ENCODE measurements around the gene IFFO2.
"Not testable (repeated sequence)": the region's sequence is repeated elsewhere in the genome, so short reads cannot be mapped to it uniquely, and the experiment has no call there.

Gene IFFO2

DNA sequence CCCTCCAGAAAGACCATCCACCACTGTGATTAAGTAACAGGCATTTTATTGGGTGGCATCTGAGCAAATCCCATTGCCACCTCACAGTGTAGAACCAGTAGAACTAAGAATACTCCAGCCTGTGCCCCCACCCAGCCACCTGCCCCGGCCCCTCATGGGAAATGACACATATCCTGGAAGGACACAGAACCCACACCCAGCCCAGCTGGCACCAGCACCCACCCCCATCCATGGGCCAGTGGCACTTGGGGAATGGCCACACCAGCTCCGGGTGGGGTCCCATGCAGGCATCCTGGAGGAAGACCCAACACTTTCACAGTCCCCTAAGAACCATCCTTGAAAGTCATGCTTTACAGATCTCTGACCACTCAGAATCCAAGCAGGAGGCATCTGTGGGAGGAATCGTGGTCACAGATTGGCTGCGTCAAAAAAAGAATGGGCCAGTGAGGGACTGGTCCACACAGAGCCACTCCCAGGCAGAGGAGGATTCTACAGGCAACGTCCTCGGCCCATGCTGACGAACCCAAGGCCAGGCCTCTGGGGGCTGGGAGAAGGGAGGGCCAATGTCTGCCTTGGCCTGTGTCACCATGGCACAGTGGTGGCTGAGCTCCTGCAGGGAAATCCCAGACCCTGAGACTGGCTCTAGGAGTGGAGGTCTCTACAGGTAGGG lies 84.9 kb downstream of the IFFO2 start:
- no peak for DNase-seq

DNA sequence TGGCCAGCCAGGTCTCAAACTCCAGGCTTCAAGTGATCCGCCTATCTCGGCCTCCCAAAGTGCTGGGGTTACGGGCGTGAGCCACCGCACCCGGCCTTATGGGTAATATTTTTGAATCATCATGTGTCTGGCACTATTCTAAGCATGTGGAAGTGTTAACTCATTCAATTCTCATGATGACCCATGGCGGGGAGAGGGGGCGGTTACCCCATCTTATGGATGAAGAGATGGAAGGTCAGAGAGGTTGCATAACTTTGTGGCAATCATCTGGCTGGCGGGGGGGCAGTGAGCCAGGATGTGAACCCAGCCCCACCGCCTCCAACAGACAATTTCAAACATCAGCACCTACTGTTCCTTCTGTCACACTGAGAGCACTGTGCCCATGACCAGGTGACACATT lies 85.5 kb downstream of the IFFO2 start:
- DNase-seq = no peak

DNA sequence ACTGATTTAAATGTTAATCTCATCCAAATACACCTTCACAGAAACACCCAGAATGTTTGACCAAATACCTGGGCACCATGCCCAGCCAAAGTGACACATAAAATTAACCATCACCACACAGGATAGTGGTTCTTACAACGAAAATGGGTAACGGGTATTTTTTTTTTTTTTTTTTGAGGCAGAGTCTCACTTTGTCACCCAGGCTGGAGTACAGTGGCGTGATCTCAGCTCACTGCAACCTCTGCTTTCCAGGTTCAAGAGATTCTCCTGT lies 85.9 kb downstream of the IFFO2 start:
- not testable (repeated sequence) for DNase-seq

DNA sequence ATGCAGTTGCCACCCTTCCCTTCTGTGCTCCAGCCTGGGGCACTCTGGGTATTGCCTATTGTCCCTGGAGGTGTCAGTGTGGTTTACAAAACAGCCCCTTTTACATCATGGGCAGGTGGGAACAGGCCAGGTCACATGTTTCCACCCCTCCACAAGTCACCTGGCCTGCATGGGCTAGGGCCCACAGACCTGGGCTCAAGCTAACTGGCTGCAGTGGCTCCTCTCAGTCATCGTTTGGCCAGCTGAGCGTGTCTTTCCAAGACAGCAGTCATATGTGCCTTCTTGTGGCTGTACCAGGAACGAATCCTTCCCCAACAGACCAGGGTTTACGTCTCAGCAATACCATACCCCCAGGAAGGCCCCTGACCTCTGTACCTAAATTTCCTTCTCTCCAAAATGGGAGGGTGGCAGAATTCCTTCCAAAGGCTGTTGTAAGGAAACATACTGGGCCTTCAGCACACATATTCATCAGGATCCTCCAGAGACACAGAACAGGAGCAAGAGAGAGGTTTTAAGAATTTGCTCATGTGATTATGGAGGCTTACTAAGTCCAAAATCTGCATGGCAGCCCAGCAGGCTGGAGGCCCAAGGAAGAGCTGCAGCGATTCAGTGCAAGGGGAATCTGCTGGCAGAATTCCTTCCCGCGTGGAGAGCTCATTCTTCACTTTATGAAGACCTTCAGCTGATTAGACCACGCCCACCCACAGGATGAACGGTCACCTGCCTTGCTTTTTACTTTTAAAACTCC lies 86.5 kb downstream of the IFFO2 start:
- no peak for DNase-seq

DNA sequence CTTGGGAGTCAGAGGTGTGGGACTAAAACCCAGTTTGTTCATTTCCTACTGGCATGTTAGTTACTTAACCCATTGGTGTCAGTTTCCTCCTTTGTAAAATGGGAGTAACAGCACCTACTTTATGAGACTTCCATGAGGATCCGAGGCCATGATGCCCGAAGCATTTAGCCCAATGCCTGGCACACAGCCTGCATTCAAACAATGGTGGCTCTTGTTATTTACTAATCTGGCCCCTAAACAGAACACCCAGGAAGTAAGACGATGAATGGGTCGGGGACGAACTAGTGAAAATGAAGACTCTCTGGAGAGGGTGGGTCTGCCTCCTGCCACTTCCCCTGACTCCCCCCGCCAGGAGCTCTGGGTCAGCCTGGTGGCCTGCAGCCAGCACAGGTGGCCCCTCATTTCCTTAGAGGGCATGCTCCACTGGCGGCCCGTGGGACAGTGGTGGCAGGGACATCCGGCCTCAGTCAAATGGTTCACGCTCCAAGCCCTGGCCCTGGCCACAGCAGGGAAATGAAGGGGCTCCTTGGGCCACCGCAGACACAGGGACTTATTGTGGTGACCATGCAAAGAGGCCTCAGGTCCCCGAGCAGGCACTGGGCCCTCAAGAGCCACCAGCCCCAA lies 87.6 kb downstream of the IFFO2 start:
- DNase-seq = no peak

DNA sequence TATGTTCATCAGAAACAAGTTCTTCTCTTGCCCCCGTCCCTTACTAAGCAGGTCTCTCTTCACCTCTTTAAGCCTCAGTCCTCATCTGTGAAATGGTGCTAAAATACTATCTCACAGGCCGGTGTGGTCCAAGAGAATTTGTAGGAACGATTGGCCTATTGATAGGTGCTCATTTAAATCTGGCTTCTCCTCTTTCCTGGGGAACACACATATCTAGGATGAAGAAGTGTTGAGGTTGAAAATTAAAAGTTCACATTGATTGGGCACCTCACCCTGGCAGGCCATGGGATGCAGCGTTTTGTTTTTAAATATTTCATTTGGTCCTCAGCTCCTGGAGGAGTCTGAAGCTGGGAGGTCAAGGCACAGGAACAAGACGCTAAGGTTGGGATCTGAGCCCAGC lies 88.1 kb downstream of the IFFO2 start:
- DNase-seq = no peak

DNA sequence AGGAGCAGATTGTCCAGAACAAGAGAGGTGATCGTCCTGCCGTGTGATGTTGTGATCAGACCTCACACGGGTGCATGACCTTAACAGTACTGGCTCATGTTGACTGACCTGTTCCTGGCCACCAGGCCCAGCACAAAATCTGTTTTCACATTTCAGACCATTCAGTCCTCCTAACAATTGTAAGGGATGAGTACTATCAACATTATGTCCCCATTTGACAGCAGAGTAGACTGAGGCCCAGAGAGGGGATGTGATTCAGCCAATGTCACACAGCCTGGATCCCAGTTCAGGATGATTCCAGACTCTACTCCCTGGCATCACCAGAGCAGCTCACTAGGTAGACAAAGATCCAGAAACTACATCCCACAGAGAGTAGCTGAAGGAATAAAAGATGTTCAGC lies 89.6 kb downstream of the IFFO2 start:
- DNase-seq = no peak

DNA sequence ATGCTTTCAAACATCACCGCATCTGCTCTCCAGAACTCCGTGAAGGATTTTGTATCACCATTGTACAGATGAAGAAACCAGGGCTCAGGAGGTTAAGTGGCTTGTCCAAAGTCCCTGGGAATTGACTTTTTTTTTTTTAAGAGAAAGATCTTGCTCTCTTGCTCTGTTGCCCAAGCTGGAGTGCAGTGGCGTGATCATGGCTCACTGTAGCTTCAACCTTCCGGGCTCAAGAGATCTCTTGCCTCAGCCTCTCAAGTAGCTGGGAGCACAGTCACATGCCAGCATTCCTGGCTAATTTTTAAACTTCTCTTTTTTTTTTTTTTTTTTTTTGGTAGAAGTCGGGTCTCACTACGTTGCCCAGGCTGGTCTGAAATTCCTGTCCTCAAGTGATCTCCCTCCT lies 90.2 kb downstream of the IFFO2 start:
- no peak for DNase-seq

DNA sequence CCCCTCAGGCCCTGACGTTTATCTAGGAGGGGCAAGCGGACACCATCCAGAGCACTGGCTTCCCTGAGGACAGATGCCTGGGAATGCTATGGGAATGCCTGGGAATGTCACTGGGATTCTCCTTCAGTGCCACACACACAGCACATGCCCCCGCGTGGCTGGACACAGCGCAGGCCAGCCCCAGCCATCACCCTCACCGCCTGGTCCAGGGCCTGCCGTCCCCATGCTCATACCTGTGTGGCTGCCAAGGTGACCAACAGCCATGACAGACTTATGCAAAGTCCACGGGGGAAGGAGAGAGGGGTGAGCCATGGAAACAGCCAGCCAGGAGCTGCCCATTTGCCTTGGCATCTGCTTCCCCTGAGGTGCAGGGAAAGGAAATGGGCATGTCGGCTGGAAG lies 91.3 kb downstream of the IFFO2 start:
- no peak for DNase-seq

DNA sequence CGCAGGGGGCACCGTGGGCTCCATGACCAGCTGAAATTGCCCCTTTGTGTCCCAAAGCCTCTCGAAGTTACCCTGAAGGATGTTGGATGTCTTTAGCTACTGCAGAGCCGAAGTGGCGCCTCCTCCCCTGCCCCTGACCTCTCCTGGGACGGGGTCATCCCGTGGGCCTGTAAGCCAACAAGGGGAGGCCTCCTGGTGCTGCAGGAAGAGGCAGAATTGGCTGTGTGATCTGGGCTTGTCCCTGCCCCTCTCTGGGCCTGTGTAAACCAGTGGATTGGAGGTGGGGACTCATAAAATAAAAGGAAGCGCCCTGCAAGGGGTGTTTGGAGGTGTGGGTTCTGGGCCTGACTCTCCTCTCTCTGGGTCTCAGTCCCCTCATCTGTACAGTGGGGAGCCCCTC lies 94.9 kb downstream of the IFFO2 start:
- no peak for DNase-seq

DNA sequence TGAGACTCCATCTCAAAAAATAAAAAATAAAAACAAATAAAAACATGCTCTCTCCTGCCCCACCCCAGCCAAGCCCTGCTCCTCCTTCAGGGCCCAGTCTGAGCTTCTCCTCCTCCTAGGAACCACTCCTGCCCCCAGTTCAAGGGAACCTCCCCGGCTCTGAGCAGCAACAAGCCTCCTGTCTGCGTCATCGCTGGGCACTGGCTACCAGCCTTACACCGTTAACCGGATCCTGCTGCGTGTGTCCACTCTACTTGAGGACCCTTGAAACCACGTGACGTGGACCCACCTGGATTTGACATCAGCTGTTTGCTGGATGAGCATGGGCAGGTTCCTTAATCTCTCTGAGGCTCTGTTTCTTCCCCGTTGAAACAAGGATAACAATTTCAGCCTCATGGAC lies 95.4 kb downstream of the IFFO2 start:
- DNase-seq = no peak

DNA sequence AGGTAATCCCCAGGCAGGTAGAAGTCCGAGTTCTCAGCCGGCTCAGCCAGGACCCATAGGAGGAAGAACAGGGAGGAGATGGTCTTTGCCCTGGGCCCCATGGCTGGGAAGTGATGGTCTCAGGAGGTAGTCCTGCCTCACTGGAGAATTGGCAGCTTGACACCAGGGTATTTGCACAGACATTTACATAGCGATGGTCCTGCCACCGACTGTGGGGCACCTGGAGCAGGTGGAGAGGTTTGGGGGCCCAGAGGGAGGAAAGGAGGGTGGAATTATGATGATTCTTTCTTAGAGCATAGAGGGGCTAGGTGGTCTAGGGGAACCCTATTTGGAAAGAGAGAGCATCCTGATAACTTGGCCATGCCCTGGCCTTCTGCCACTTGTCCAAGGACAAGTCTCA lies 96.9 kb downstream of the IFFO2 start, which contains the start of gene TAS1R2:
TSS of gene TAS1R2 (minus strand) at position 101 of the 400 bp plus-strand sequence. CDS start at position 101, 0 bp downstream.
- no peak for DNase-seq

DNA sequence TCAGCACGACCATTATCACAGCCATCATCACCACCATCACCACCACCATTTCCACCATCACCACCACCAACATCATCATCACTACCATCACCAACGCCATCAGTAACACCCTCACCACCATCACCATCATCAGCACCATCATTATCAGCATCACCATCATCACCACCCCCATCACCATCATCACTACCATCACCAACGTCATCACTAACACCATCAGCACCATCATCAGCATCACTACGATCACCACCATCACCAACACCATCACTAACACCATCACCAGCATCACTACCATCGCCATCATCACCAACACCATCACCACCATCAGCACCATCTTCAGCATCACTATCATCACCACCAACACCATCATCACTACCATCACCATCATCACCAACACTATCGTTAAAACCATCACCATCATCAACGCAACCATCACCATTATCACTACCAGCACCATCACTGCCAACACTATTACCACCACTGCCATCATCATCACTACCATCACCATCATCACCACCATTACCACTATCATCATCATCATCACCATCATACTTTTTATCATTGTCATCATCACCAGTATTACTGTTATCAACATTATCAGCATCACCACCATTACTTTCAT lies 98.3 kb downstream of the IFFO2 start:
- no peak for DNase-seq

DNA sequence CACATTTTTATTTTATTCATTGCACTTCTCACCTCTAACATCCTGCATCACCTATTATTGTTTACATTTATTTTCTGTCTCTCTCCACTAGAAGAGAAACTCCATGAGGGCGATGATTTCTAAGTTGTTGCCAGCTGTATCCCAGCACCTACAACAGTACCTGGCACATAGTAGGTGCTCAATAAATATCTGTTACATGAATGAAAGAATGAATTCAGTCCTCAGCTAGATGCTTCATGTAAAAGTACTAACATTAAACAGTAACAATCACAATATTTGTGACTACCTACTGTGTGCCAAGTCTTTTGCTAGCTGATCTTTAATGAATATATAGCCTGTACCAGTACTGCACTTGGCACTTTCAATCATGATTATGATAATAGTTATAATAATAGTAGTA lies 100.0 kb downstream of the IFFO2 start:
- DNase-seq = no peak

DNA sequence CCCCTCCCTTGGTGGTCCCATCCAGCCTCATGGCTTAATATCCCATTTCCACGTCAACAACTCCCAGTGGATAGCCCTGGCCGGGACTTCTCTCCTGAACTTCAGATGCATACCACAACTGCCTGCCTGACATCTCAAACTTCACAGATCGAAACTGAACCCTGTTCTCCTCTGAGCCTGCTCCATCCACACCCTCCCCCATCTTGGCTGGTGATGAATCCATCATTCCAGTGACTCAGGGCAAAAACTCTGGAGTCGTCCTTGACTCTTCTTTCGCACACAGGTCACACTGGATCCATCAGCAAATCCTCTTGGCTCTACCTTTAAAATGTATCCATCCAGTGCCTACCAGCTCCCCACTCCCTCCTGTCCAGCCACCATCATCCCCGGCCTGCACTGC lies 100.9 kb downstream of the IFFO2 start:
- no peak for DNase-seq

DNA sequence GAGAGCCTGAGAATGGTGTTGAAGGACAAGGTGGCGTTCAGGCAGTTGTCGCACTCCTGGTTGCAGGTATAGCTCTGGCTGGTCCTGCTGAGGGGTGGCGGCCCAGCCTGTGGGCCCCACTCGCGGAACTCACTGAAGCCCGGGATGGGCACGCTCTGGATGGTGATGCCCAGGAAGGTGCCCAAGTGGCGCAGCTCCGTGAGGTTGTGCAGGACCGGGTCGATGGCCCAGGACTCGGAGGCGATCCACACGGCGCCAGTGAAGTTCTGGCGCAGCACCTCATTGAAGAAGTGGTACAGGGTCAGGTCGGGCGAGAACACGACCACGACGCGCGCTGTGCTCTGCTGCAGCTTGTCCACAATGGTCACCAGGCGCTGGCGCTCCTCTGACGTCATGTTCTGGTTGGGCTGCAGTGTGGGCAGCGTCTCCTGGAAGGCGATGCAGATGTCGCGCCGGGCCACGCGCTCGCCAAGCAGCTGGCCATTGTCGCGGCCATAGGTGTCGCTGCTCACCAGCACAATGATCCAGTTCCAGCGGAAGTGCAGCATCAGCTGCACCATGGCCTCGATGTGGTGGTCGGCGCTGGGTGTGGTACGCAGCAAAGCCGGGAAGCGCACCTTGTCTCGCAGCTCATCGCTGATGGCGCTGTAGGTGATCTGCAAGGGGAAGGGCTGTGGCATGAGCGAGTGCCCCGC lies 102.0 kb downstream of the IFFO2 start:
- no peak for DNase-seq
